NOMO-1 treated with dmso at 0.1 percent for 144 hours (cell line): Measurements from ENCODE around the gene NEAT1.

ENCODE experiments used
- DNase-seq: peaks from one replicate; lab custom pipeline; 2025; ENCODE audit not compliant: unreplicated experiment; lab: John Stamatoyannopoulos, UW

The NEAT1 gene

DNA sequence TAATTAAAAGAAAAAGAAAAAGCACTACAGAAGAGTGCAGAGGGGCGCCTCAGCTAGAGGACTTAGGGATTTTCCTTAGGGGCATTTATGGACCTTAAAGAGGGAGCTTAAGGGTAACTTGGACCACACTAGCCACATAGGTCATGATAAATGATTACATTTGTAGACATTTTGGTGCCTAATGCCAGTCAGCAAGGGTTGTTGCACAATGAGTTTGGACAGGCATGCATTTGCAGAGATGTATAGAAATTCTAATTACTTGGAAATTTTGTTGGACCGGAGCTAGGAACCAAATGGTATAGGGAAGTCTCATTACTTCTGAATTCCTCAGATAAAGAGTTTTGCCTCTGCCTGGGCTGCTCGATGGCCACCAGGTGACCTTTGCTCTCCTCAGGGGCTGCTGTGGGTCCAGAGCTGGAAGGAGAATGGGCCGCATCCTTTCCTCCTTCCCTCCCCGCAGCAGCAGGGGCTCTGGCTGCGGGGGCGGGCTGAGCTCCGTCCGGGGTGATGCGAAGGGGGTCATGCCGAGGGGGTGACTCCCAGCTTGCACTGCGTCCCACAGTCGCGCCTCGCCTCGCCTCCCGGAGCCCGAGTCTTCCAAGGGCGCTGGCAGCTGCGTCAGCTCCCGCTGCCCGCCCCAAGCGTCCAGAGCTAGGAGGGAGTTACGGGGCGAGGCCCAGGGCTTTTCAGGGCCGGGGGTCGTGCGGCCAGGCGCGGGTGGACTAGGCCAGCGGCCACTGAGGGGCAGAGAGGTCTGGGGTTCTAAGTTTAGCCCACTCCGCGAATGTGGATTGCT lies 56.0 kb downstream of the NEAT1 start:
- DNase-seq, result no peak

DNA sequence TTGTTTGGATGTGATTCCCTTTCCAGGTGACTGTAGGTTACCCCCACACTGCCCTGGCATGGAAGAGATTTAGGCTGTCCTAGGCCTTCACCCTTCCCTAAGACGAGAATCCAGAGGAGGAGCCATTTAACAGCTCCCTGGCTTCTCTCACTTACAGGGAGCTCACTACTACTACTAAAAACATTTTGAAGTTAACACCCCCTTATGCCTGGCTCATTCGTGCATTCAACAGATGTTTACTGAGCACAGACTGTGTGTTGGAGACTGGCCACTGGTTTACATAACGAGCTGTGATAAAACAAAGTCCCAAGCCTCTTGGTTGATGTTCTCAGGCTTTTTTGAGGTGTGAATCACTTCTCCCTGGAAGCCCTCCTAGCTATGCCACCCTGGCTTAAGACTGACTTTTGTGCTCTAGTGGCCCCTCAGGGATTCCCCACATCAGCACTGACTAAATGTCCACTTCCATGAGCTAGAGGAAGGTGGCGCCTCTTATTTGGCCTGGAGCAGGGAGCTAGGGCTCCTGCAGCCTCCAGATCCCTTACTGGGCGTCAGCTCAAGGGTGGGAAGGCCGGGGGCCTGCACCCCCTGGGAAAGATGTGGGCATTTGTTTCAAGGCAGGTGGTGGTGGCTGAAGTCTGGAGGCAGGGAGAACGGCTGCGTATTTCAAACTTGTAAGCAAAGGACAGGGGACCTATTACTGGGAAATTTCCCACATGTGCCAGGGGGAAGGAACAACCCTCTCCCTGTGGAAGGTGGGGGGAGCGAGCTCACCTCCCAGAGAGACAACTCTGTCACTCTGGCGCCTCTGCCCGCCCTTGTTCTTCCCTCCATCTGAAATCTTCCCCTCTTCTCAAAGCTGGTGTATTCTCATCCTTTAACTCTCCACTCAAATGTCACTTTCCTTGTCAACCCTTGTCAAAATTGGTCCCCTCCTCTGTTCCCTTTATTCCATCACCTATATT lies 56.9 kb downstream of the NEAT1 start:
- DNase-seq, result no peak

DNA sequence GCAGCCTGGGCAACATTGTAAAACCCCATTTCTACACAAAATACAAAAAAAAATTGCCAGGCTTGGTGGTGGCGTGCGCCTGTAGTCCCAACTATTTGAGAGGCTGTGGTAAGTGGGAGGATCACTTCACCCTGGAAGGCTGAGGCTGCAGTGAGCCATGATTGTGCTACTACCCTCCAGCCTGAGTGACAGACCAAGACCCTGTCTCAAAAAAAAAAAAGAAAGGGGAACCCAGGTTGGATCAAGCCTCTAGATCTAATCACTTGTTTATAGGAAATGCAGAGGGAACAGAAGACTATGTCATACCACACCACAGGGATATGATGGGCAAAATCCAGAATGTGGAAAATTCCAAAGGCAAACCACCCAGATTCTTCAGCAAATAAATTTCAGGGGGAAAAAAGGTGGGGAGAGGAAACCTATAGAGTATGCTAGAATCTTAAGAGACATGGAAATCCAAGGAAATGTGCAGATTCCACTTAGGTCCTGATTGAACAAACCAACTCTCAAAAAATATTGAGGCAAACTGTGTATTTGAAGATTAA lies 59.8 kb downstream of the NEAT1 start:
- DNase-seq, result no peak

DNA sequence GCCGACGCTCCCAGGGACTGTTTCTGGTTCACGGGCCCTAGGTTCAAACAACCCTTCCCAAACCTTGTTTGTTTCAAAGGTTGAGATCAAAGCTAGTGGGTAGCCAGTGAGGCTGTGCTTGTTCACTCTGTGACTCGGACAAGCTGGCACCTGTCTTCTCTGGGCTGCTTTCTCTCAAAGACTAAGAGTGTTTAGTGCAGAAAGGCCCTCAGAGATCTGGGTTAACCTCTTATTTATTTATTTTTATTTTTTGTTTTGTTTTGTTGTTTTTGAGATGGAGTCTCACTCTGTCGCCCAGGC lies 63.3 kb downstream of the NEAT1 start:
- DNase-seq, result no peak

GRCh38 chr11:65486570-65487466 lies 64.2 kb downstream of the NEAT1 start:
- DNase-seq, result no peak

DNA sequence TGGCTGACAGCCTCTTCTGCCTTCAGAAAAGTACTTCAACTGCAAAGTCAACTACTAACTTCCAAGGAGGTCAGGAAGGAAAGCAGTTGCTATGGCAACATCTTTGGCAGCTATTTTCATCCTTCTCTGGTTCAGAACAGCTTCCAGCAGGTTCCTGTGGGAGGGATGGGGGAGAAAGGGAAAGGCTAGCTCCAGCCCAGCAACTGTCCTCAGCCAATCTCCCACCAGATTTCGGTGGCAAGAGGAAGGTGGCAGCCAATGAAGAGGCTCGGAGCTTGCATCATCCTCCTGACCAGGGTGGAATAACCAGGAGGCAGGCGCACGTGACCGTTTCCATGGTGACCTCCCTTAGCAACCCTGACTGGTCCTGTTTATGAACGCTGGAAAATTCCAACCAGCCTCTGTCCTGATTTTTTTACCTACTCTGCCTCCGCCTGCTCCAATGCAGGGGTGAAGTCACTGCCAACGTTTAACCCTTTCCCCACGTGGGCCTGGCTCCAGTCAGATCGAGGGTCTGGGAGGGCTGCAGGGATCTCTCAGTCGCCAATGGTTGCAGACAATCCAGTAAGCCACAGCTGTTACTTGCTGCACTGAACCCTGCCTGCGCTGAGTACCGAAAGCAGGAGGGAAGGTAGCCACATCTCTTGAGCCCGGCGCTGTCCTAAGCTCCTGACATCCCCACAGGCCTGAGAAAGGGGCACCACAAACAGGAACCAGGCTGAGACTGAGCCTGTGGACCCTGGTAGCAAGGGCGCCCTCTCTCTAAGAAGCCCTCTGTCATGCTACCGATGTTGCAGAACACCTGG lies 65.1 kb downstream of the NEAT1 start:
- DNase-seq, result peak; percentile 55

- DNase-seq, result no peak
These were observed 65.9 kb downstream of the NEAT1 start for GRCh38 chr11:65488273-65489034.

- no peak for DNase-seq
These were observed 66.6 kb downstream of the NEAT1 start for GRCh38 chr11:65489035-65489705.

- no peak for DNase-seq
These were observed 67.2 kb downstream of the NEAT1 start for GRCh38 chr11:65489706-65490320.

DNA sequence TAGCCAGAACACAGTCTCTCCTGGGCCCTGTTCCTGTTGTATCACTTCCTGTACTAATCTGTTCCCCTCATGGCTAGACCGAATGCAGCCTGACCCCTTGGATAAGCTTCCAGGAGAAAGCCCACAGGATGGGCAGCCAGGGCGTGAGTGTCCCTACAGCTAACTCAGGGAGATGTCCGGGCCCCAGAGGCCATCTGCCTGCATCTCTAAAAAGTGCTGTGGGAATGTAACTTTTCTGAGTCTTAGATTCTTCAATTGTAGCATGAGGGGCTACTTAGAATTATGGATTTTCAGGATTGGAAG lies 68.5 kb downstream of the NEAT1 start:
- no peak for DNase-seq

GRCh38 chr11:65491614-65492386 lies 69.2 kb downstream of the NEAT1 start:
- DNase-seq, result no peak

DNA sequence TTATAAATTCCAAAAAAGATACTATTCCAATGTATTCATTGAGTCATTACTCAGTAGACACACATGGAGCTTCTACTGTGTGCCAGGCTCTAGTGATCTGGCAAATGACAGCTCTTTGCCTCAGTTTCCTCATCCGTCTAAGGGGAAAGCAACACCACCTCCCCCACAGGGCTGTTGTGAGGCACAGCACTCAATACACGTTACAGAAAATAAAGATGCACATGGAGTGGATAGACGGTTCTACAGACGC lies 69.7 kb downstream of the NEAT1 start:
- DNase-seq, result no peak

GRCh38 chr11:65492637-65493366 lies 70.2 kb downstream of the NEAT1 start:
- DNase-seq, result peak; percentile 37

GRCh38 chr11:65493367-65494176 lies 71.0 kb downstream of the NEAT1 start:
- DNase-seq, result no peak
